Activated CD8-positive, alpha-beta memory T cell treated with anti-CD3 and anti-CD28 coated beads, Interleukin-2, amount 50 U/mL, for 24 hours (primary cell): Measurements from ENCODE around the gene TRABD.

ENCODE experiments used
- DNase-seq: peaks from one replicate; pipeline ENCODE4 v3.0.0-alpha.2; 2020; ENCODE audit errors: extremely low read depth

TRABD gene

DNA sequence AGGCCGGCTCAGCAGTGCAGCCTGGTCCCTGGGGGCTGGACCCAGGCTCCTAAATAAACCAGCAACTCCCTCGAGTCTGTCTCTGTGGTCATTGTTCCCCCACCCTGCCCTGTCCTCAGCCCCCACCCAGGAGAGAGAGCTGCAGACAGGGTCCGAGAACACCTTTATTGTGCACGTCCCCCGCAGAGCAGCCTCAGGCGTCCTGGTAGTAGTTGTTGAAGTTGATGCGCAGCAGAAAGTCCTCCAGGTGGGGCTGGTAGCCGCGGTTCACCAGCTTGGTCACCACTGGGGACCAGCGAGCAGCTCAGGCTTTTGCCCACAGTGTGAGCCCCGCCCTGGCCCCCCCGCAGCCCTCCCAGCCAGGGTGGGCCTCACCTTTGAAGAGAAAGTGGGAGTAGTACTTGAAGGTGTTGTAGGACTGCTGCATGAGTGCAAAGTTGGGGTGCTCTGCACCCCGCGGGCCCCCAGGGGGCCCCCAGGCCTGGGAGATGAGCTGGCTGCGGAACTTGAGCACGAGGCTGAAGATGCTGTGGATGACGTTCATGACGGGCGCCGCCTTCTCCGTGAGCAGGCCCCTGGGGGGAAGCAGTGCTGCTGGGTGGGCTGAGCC is 31.9 kb downstream of the TRABD start:
- DNase-seq = no peak

- no peak for DNase-seq
Observed at GRCh38 chr22:50218153-50218995, 32.7 kb downstream of the TRABD start.

DNA sequence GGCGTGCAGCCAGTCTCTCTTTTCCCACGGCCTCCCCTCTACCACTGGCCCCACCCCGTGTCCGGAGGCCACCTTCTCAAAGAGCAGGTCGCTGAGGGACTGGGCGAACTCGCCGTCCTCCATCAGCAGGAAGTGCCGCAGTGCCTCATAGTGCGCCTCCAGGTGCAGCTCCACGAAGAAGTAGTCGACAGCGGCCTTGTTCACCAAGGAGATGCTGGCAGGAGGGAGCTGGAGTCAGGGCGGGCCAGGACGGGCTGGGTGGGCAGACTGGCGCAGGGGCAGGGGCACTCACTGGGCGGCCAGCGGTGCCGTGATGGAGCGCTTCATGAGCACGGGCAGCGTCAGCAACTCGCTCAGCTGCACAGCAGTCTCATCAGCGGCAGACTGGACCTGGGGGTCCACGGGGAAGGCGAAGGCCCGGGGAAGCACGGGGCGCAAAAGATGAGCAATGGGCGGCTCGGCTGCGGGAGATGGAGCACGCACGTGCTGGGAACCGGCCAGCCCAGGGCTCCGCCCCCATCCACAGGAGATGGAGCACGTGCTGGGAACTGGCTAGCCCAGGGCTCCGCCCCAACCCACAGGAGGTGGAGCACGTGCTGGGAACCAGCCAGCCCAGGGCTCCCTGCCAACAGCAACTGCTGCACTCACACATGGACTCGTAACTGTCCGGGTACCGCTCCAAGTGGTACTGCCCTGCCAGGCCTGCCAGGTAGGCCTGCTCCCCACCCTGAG is 33.4 kb downstream of the TRABD start:
- DNase-seq = no peak

DNA sequence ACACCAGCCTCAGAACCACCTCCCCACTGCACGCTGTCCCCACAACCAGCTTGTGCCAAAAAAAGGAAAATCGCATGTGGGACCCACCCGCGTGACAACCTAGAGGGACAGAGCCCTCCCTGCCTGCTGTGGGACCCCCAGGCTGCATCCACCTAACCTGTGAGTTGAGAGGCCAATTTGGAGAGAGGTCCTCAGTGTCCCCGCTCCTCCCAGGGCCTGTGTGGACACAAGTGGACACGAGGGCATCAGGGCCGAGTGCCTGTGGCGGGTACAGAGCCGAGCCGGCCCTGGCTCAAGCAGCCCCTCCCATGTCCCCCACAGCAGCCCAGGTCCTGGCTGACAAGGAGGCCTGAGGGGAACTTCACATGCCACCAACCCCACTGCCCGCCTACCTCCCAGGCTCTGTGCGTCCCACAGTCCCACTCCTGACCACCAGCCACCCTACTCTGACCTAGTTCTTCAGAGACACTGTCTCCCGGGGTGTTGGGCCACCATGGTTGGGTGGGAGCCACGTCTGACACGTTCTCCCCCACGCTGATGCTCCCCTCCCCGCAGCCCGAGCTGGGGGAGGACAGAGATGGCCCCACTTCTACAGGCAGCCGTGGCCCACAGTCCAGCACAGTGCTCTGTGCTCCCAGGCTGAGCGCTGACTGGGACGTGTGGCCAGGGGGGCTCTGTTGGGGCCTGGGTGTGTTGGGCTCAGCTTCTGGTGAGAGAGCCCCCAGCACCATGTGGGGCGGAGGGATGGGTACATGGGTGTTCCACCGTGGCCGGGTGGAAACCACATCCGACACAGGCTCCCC is 34.3 kb downstream of the TRABD start:
- no peak for DNase-seq

- no peak for DNase-seq
Observed at GRCh38 chr22:50220603-50221409, 35.1 kb downstream of the TRABD start.

- DNase-seq = no peak
Observed at GRCh38 chr22:50221410-50222300, 35.9 kb downstream of the TRABD start.

DNA sequence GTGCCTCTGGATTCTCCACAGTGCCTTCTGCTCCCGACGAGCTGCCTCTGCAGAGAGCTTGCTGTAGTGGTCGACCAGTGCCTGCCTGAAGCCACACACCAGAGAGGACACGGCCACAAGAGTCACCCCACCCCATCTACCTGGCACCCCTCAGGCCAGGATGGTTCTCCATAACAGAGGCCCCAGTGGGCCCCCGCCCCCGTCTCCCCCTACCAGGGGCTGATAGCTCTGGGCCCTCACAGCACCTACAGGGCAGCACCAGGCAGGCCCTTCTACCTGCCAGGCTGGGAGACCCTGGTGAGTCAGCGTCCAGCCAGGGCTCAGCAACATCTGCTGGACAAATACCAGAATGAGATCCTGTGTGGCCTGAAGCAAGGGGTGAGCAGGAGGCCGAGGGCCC is 36.8 kb downstream of the TRABD start:
- DNase-seq = no peak

DNA sequence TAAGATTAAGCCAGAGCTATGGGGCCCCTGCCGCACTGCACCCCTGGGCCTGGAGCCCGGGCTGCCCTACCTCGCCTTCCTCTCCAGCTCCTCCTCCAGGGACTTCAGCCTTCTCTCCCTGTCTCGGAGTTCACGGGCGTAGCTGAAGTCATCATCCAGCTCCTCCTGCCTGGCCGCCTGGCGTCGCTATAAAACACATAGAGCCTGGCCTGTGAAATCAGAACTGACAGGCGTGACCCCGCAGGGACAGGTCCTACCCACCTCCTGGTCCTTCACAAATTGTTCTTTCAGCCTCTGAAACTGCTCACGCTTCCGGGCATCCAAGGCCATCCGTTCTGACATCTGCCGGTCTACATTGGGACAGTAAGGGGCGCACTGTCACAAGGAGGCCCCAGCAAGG is 38.4 kb downstream of the TRABD start:
- no peak for DNase-seq

- DNase-seq = no peak
Observed at GRCh38 chr22:50225200-50225969, 39.7 kb downstream of the TRABD start.

- no peak for DNase-seq
Observed at GRCh38 chr22:50226063-50226874, 40.6 kb downstream of the TRABD start.

- DNase-seq = no peak
Observed at GRCh38 chr22:50226875-50227165, 41.1 kb downstream of the TRABD start.

DNA sequence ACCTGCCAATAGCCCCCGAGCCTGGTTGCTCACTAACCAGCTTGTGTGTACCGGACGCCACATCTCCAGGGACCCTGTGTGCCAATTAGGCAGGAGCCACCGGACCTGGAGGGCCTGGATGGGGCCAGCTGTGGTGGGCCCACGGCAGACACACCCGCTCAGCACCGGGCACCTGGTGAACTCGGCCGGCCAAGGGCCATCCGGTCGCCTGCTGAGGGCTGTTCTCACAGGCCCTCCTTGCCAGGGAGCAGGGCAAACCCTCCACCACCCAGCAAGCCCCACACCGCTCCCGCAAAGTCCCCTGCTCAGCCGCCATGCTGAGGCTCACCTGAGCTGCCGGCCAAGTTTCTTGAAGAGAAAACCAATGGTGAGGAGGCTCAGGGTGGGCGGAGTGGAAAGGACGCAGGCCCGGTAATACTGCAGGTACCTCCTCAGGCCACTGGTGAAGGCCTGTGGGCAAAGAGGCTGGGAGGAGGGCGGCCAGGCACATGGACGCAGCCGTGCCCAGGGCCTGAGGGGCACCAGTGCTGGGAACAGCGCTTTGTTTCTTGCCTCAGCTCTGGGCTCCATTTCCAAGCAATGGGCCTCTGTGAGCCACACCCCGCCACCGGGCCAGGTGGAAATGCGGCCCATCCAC is 42.0 kb downstream of the TRABD start:
- DNase-seq = no peak

- DNase-seq = no peak
Observed at GRCh38 chr22:50228366-50228765, 42.7 kb downstream of the TRABD start.

- no peak for DNase-seq
Observed at GRCh38 chr22:50229370-50229769, 43.7 kb downstream of the TRABD start.

DNA sequence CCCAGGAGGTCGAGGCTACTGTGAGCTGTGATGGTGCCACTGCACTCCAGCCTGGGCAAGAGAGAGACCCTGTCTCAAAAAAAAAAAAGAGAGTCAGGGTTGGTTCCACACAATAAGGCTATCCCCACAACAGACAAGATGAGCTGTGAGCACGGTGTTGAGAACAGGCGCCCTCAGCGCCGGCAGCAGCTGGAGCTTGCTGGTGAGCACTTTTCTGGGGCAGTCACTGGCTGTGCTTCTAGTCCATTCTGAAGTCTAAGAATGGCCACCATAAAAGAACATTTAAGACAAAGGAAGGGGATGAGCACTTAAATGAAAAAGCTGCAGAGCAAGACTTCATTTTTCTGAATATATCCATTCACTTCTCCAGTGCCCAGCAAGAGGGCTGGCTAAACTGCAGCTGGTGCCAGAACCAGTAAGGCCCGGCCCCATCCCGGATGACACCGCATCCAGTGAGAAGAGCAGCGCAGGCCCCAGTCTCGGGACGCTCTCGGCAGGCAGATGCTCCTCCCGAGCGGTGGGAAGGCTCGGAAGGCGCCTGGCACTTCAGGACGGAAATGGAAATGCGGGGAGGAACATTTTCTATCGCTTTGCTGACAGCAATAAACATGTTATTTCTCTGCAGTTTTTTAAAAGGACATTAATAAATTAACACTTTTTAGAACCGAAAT is 46.9 kb downstream of the TRABD start:
- DNase-seq = no peak

DNA sequence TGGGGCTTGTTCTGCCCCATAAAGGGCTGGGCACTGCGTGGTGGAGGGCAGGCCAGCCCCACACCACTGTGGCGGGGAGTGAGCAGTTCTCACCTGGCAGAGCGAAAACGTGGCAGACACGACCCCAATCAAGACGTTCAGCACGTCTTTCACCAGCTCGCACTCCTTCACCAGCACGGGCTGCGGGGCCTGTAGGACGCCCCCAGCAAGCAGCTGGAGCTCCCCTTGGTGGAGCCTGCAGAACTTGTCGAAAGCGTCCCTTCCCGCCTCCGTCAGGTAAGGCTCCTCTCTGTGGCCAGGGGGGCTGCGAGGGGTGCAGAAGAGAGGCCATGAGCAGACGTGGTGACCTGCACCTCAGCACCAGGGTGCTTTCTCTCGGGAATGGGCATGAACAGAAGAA is 47.5 kb downstream of the TRABD start:
- DNase-seq = no peak

- no peak for DNase-seq
Observed at GRCh38 chr22:50236731-50237409, 51.2 kb downstream of the TRABD start.
